Prostate gland (tissue), 2 donors: ENCODE measurements around the gene DNPEP. TPM values are rescaled to one million over a fixed set of nuclear protein-coding genes. Genes with fewer than 3 reads are reported as not detected.

Experiments
- DNase-seq: peaks from one replicate; pipeline ENCODE4 v3.0.0-alpha.2; 2019; ENCODE audit warnings: low spot score
- H3K27ac ChIP-seq, 2 donors: fragments of 200-600 bp; sonication (generic); 2 replicates each; pipeline ENCODE4 v1.5.1; 2017 to 2019
- H3K27me3 ChIP-seq: fragments of 200-600 bp; sonication (generic); replicated peaks from 2 replicates; pipeline ENCODE4 v1.5.1; 2019; ENCODE audit not compliant: insufficient read depth
- H3K36me3 ChIP-seq, 2 donors: fragments of 200-600 bp; sonication (generic); 1 replicate in 1 of 2; 2 replicates in 1 of 2; pipeline versions ENCODE4 v1.5.1 to v1.8.1; 2017 to 2019
- H3K4me1 ChIP-seq: fragments of 200-600 bp; sonication (generic); replicated peaks from 2 replicates; pipeline ENCODE4 v1.5.1; 2019
- H3K4me3 ChIP-seq, 2 donors: fragments of 200-600 bp; sonication (generic); 2 replicates each; pipeline ENCODE4 v1.5.1; 2017 to 2019
- H3K9me3 ChIP-seq: fragments of 200-600 bp; sonication (generic); 2 replicates; pipeline ENCODE4 v1.5.1; 2017
- POLR2A ChIP-seq: fragments of 450-650 bp; IDR thresholded peaks from one replicate; pipeline ENCODE4 v1.6.1; 2016; ENCODE audit warnings: antibody characterized with exemption, mild to moderate bottlenecking
- POLR2AphosphoS5 ChIP-seq: sonication (generic); formaldehyde crosslinking; IDR thresholded peaks from one replicate; pipeline ENCODE4 v1.6.1; 2017; ENCODE audit warnings: antibody characterized with exemption
- WGBS: methylation state at CpG from one replicate; pipeline ENCODE4 v1.1.5; 2018; 5-methylcytosine and 5-hydroxymethylcytosine counted together
- intact Hi-C: fragments of 100-400 bp; cut with DNase I; formaldehyde crosslinking; loops from one replicate; pipeline ENCODE4 v1.14.2; 2022
- total RNA-seq, 2 donors: library from RNA; depleted of rRNA; stranded (reverse); fragments of >200 nt; gene quantifications; one replicate each; pipeline ENCODE4 v1.1.0, GENCODE V29; 2016
- TF ChIP-seq, protein P1 (sequence below), 4 experiments: fragments of 200-600 bp in 2 of 4; fragments of 450-650 bp in 2 of 4; sonication (generic) in 2 of 4; IDR thresholded peaks; 1 replicate in 3 of 4; 2 replicates in 1 of 4; pipeline ENCODE4 v1.5.1; 2016 to 2019; ENCODE audit warnings: antibody characterized with exemption in 4 of 4, mild to moderate bottlenecking in 2 of 4, moderate library complexity in 2 of 4

Gene DNPEP
- total RNA-seq, 2 donors from 2014 or later: 54.1 to 82.4 TPM

DNA sequence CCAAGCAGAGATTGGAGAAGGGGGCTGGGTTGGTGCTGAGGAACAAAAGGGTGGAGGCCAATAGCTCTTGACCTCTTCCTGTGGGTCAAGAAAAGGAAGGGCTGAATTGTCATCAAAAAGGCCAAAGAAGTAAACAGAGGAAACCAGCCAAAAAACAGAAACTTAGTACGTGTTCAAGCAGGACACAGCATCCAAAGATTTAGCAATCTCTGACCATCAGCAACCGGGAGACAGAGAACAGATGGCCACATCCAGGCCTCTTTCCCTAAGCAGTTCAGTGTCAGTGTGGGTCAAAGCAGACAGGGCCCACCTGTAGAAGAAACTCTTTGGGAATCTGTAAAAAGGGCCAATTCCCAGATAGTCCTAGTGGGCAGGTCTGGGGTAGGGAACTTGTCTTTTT, 2.9 kb downstream of the DNPEP start:
- no peak for TF ChIP-seq POLR2AphosphoS5
- TF ChIP-seq POLR2A: no peak
- TF ChIP-seq, protein P1, sequence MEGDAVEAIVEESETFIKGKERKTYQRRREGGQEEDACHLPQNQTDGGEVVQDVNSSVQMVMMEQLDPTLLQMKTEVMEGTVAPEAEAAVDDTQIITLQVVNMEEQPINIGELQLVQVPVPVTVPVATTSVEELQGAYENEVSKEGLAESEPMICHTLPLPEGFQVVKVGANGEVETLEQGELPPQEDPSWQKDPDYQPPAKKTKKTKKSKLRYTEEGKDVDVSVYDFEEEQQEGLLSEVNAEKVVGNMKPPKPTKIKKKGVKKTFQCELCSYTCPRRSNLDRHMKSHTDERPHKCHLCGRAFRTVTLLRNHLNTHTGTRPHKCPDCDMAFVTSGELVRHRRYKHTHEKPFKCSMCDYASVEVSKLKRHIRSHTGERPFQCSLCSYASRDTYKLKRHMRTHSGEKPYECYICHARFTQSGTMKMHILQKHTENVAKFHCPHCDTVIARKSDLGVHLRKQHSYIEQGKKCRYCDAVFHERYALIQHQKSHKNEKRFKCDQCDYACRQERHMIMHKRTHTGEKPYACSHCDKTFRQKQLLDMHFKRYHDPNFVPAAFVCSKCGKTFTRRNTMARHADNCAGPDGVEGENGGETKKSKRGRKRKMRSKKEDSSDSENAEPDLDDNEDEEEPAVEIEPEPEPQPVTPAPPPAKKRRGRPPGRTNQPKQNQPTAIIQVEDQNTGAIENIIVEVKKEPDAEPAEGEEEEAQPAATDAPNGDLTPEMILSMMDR (IDR thresholded peaks at IDR 0.05): no peak
- DNase-seq: no peak
- no peak overlapping the region for H3K27ac ChIP-seq
- 53% methylated on average over 2 of the region's 2 CpGs for WGBS
- intact Hi-C loops: loop anchor here (5.0 kb wide), 1 partner anchor 208 kb away; the partner anchor contains the start of genes CNPPD1 and RETREG2
- peaks cover 5 to 9% of the 10 kb centered on the region in 2 donors for H3K36me3 ChIP-seq
- no peaks in the 10 kb centered on the region for H3K27me3 ChIP-seq
- no peaks in the 10 kb centered on the region for H3K9me3 ChIP-seq
- H3K4me3 ChIP-seq: no peak overlapping the region
- no peaks in the 10 kb centered on the region for H3K4me1 ChIP-seq

DNA sequence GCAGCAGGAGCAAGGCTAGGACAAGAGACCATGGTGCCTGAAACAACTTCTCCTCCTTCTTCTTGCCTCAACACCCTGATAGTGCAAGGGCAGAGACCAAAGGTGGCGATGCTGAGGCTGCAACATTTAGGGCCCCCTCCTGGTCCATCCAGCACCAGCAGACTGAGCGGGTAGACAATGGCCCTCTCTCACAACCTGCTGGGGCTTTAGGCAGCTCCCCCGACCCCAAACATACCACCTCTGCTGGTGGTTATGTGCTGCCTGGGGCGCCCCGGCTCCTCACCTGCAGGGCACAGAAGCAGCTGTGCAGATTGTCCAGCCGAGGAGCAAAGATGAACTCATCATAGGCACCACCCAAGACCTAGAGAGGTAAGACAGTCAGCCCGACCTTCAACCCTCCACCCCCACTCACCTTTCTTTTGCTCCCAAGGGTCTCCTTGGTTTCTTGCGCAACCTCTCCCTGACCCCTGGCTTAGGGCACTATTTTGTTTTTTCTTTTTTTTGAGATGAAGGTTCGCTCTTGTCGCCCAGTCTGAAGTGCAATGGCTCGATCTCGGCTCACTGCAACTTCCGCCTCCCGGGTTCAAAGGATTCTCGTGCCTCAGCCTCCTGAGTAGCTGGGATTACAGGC, 3.5 kb downstream of the DNPEP start:
- peaks cover 5 to 9% of the 10 kb centered on the region in 2 donors for H3K36me3 ChIP-seq
- no peak overlapping the region for H3K4me3 ChIP-seq
- no peak overlapping the region for H3K27ac ChIP-seq
- H3K4me1 ChIP-seq: no peaks in the 10 kb centered on the region
- WGBS: 87% methylated on average over 15 of the region's 15 CpGs
- no peak for TF ChIP-seq POLR2AphosphoS5
- TF ChIP-seq, protein P1 (IDR thresholded peaks at IDR 0.05): no peak
- TF ChIP-seq POLR2A: no peak
- intact Hi-C loops: no loop called here
- DNase-seq: no peak
- H3K27me3 ChIP-seq: no peaks in the 10 kb centered on the region
- H3K9me3 ChIP-seq: no peaks in the 10 kb centered on the region

DNA sequence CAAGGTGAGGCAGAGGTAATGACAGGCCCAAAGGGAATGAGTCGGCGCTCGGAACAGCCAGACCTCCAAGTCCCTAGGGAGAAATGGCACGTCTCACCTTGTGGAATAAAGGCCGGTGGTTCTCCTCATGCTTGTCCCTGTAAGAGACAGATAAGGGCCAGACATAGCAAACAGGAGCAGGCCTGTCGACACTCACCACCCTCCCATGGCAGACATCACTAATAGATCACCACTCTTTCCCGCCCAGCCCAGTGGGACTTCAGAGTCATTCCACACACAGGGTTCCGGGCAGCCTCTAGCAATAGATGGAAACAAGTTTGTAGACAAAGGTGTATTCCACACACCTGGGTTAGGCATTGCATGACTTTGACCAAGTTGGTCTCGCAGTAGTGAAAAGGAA, 6.3 kb downstream of the DNPEP start:
- H3K36me3 ChIP-seq: peaks cover 5 to 9% of the 10 kb centered on the region in 2 donors

DNA sequence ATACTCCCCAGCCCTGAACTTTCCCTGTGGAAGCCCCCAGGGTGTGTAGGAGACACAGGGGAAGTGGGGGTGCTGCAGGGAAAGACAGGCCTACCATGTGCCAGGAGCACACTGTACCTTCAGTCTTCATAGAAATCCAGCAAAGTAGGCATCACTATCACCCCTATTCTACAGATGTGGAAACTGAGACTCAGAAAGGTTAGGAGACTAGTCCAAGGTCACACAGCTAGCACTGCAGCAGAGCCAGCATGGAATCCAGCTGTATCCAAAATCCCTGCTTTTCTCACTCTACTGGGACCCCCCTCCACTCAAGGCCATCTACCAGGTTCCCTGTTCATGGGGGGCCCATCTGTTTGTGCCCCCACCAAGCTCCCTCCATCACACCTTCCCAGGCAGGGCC, 6.8 kb downstream of the DNPEP start:
- DNase-seq: no peak
- Histone ChIP-seq H3K4me1 (no peaks in the 10 kb centered on the region), H3K27me3 (no peaks in the 10 kb centered on the region), H3K27ac (no peak overlapping the region), H3K9me3 (no peaks in the 10 kb centered on the region), H3K4me3 (no peak overlapping the region), H3K36me3 (peaks cover 5 to 9% of the 10 kb centered on the region in 2 donors)
- TF ChIP-seq POLR2AphosphoS5 (no peak), POLR2A (no peak)
- TF ChIP-seq, protein P1 (IDR thresholded peaks at IDR 0.05): no peak
- intact Hi-C loops: no loop called here

More for the DNA sequence above, 6.3 kb downstream of the DNPEP start:
- WGBS: 87% methylated on average over 9 of the region's 9 CpGs
- TF ChIP-seq POLR2AphosphoS5 (no peak), POLR2A (no peak)
- TF ChIP-seq, protein P1 (IDR thresholded peaks at IDR 0.05): no peak
- no peak overlapping the region for H3K27ac ChIP-seq
- intact Hi-C loops: no loop called here
- no peak for DNase-seq
- no peaks in the 10 kb centered on the region for H3K27me3 ChIP-seq
- H3K4me3 ChIP-seq: no peak overlapping the region
- H3K9me3 ChIP-seq: no peaks in the 10 kb centered on the region
- no peaks in the 10 kb centered on the region for H3K4me1 ChIP-seq
